Activated gamma-delta T cell treated with anti-CD3 and anti-CD28 coated beads, Interleukin-2, amount 50 U/mL, for 16 hours (primary cell): ENCODE results near the gene MTMR1.

ENCODE experiments used
- DNase-seq: peaks from one replicate; pipeline ENCODE4 v3.0.0-alpha.2; 2020; ENCODE audit warnings: low read depth

Gene MTMR1

GRCh38 chrX:150697641-150698040 lies 4.4 kb downstream of the MTMR1 start:
- no peak for DNase-seq

- DNase-seq: no peak
Observed at GRCh38 chrX:150698981-150699380, 5.8 kb downstream of the MTMR1 start.

GRCh38 chrX:150700107-150700506 lies 6.9 kb downstream of the MTMR1 start:
- DNase-seq: no peak

- no peak for DNase-seq
Observed at GRCh38 chrX:150701377-150701776, 8.2 kb downstream of the MTMR1 start.

GRCh38 chrX:150702966-150703694 lies 9.9 kb downstream of the MTMR1 start:
- no peak for DNase-seq

- DNase-seq: no peak
Observed at GRCh38 chrX:150703695-150703974, 10.4 kb downstream of the MTMR1 start.

GRCh38 chrX:150704030-150704613 lies 10.9 kb downstream of the MTMR1 start:
- DNase-seq: no peak

GRCh38 chrX:150712619-150713018 lies 19.4 kb downstream of the MTMR1 start:
- DNase-seq: no peak

GRCh38 chrX:150715184-150715583 lies 22.0 kb downstream of the MTMR1 start:
- DNase-seq: no peak

- no peak for DNase-seq
Observed at GRCh38 chrX:150719621-150720020, 26.4 kb downstream of the MTMR1 start.

- DNase-seq: no peak
Observed at GRCh38 chrX:150729956-150730355, 36.8 kb downstream of the MTMR1 start.

- no peak for DNase-seq
Observed at GRCh38 chrX:150730719-150731118, 37.5 kb downstream of the MTMR1 start.

GRCh38 chrX:150731795-150732194 lies 38.6 kb downstream of the MTMR1 start:
- DNase-seq: no peak

GRCh38 chrX:150736475-150736874 lies 43.3 kb downstream of the MTMR1 start:
- DNase-seq: no peak

GRCh38 chrX:150752124-150752523 lies 58.9 kb downstream of the MTMR1 start:
- DNase-seq: no peak

- DNase-seq: no peak
Observed at GRCh38 chrX:150753357-150753756, 60.2 kb downstream of the MTMR1 start.

GRCh38 chrX:150753968-150754367 lies 60.8 kb downstream of the MTMR1 start:
- no peak for DNase-seq

GRCh38 chrX:150757371-150757770 lies 64.2 kb downstream of the MTMR1 start:
- DNase-seq: no peak

- no peak for DNase-seq
Observed at GRCh38 chrX:150759568-150760416, 66.6 kb downstream of the MTMR1 start.

- no peak for DNase-seq
Observed at GRCh38 chrX:150761176-150761818, 68.1 kb downstream of the MTMR1 start.

GRCh38 chrX:150761819-150762216 lies 68.6 kb downstream of the MTMR1 start:
- no peak for DNase-seq

- DNase-seq: no peak
Observed at GRCh38 chrX:150762258-150763165, 69.3 kb downstream of the MTMR1 start.
